ENCODE measurements around the gene CDYL2.

CDYL2 gene

DNA sequence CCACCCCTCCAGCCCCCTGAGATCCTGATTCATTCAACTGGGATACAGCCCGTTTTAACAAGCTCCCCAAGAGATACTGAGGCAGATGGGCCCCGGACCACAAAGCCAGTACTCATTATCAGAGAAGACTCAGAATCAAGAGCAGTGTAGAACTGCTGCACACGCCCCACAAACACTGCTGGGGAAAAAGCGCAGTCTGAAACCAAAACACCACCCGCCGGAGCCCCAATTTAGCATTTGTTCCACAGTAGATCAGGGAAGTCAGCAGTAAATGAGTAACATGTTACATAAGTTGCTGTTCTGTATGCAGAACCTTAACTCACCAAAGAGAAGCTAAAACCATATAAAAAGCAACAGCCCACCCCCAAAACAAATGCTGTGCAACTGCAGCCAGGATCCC, 123.6 kb downstream of the CDYL2 start:
- H3K4me1 Mint-ChIP-seq = peaks cover 19% of the 10 kb centered on the region
- no peak overlapping the region for H3K4me3 Mint-ChIP-seq
- H3K27me3 Mint-ChIP-seq = peaks cover 3% of the 10 kb centered on the region
- ATAC-seq (ENCODE audit: low read depth) = no peak
- no peak overlapping the region for H3K27ac Mint-ChIP-seq
- no peak for DNase-seq (ENCODE audit: low spot score in 2 of 2)
- H3K9me3 Mint-ChIP-seq = no peaks in the 10 kb centered on the region
- H3K36me3 Mint-ChIP-seq = peaks cover 7% of the 10 kb centered on the region

DNA sequence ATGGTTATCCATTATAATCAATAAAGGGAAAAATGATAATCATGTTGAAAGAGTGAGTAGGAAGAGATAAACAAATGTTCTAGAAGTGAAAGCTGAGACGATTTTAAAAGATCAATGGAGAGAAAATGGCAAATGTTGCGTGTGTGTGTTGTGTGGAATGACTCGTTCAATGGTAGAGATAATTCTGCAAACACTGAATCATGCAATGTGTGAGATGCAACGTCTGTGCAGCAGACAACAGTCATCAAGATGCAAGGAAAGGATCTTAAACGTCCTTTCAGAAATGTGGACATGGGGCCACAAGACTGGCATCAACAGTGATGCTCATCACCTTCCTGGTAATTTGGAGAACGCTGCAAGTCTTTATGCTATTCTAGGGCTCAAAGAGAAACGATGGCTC, 124.4 kb downstream of the CDYL2 start:
- peaks cover 7% of the 10 kb centered on the region for H3K36me3 Mint-ChIP-seq
- no peak for ATAC-seq (ENCODE audit: low read depth)

DNA sequence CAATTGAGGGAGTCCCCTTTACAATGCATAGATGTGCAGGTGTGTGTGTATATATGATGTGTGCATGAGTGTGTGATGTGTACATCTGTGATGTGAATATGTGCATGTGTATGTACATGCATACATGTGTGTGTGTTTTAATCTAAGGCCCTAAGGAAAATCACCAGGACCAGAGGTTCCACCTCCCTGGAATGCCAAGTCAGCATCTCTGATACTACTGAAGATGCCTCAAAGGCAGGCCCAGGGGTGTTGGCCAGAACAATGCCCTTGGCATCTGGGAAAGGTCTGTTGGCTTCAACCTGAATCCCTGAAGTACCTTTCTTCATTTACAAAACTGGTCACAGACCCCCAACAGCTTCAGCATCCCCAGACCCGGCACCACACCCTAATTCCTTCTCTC, 129.5 kb downstream of the CDYL2 start:
- Mint-ChIP-seq H3K9me3 (peaks cover 3% of the 10 kb centered on the region), H3K4me3 (no peak overlapping the region), H3K27ac (no peak overlapping the region), H3K36me3 (peaks cover 3% of the 10 kb centered on the region), H3K4me1 (peaks cover 39% of the 10 kb centered on the region), H3K27me3 (peaks cover 3% of the 10 kb centered on the region)
- ATAC-seq (ENCODE audit: low read depth) = no peak
- DNase-seq (ENCODE audit: low spot score in 2 of 2) = no peak

More for the DNA sequence above, 124.4 kb downstream of the CDYL2 start:
- no peak overlapping the region for H3K4me3 Mint-ChIP-seq
- DNase-seq (ENCODE audit: low spot score in 2 of 2) = no peak
- H3K27me3 Mint-ChIP-seq = peaks cover 3% of the 10 kb centered on the region
- H3K9me3 Mint-ChIP-seq = no peaks in the 10 kb centered on the region
- peaks cover 24% of the 10 kb centered on the region for H3K4me1 Mint-ChIP-seq
- no peak overlapping the region for H3K27ac Mint-ChIP-seq

DNA sequence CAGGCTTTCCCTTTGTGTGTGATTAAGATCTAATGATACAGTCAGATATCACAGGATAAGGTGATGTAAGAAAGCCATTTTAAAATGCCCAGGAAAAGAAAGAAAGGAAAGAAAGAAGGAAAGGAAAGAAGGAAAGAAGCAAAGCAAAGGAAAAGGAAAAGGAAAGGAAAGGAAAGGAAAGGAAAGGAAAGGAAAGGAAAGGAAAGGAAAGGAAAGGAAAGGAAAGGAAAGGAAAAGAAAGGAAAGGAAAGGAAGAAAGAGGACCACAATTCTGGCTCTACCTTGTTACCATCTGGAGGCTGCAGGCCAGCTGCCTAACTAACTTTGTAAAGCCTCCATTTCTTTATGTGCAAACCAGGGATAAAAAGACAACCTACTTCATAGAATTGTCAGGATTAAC, 132.0 kb downstream of the CDYL2 start:
- Mint-ChIP-seq H3K4me3 (no peak overlapping the region), H3K9me3 (peaks cover 5% of the 10 kb centered on the region), H3K27me3 (peaks cover 3% of the 10 kb centered on the region), H3K27ac (peak overlapping the region; percentile 21), H3K4me1 (peaks cover 42% of the 10 kb centered on the region), H3K36me3 (peaks cover 1% of the 10 kb centered on the region)
- ATAC-seq (ENCODE audit: low read depth) = no peak
- DNase-seq (ENCODE audit: low spot score in 2 of 2) = no peak

DNA sequence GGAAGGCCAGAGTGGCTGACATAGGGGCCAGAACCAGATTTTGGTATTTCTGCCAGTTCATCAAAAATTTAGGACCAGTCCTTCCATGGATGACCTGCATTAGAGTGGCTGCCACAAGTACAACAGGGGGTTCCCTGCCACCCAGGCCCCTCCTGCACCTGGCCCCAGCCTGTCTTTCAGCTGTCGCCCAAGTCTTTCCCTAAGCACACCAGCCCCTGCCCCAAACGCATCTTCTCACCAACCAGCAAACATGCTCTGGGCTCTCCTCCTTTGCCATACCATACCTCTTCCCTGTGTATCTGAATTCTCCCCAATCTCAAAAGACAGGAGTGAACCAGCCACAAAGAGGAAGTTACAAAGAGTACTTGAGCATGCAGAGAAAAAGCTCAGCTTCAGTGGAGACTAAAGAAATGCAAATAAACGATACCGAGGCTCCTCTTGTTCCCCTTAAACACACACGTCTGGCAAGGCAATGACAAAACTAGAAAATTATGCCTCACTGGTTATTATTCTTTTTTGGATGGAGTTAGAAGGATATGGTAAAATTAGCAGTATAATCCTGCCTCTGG, 133.0 kb downstream of the CDYL2 start:
- peaks cover 1% of the 10 kb centered on the region for H3K36me3 Mint-ChIP-seq
- peak overlapping the region; percentile 70 for H3K27ac Mint-ChIP-seq

DNA sequence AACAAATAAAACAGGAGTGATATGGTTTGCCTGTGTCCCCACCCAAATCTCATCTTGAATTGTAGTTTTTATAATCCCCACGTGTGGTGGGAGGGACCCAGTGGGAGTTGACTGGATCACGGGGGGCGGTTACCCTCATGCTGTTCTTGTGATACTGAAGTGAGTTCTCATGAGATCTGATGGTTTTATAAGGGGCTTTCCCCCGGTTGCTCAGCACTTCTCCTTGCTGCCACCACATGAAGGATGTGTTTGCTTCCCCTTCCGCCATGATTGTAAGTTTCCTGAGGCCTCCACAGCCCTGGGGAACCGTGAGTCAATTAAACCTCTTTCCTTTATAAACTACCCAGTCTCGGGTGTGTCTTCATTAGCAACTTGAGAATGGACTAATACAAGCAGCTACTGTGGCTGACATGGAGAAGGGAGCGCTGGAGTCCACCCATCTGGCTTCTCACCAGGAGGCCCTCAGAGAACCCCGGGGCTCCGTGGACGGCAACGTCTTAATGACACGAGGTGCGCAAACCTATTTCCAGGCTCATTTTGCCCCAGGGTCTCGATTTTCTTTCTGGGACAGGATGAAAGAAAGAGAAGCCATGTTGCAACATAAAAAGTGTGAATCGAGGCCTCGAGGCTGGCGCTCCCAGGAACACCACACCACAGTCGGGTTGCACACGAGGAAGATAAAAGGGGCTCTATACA, 134.1 kb downstream of the CDYL2 start:
- H3K9me3 Mint-ChIP-seq = peaks cover 5% of the 10 kb centered on the region
- H3K27ac Mint-ChIP-seq = peak overlapping the region; percentile 85

More for the DNA sequence above, 133.0 kb downstream of the CDYL2 start:
- peak; percentile 78 for ATAC-seq (ENCODE audit: low read depth)
- DNase-seq (ENCODE audit: low spot score in 2 of 2) = peak; percentile 31 to 40
- Mint-ChIP-seq H3K27me3 (peaks cover 3% of the 10 kb centered on the region), H3K4me3 (peak overlapping the region; percentile 19), H3K4me1 (peaks cover 40% of the 10 kb centered on the region), H3K9me3 (peaks cover 5% of the 10 kb centered on the region)

DNA sequence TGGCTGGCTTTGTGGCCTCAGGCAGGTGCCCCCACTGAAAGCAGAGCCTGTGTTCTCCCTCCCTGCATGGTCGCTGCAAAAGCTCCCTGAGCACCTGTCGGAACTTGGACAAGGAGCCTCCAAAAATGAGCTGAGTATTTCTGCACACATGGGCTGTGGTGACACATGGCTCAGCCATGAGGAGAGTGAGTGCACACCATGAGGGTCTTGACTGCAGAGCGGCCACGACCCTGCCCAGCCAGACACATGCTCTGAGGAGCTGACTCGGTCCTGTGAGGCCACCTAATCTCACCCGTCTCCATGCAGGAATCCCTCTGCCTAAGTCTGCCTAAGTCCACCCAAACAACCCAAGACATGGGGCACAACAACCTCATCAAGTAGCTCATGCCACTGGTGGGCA, 134.7 kb downstream of the CDYL2 start:
- DNase-seq (ENCODE audit: low spot score in 2 of 2) = no peak
- H3K27me3 Mint-ChIP-seq = peaks cover 2% of the 10 kb centered on the region
- peaks cover 31% of the 10 kb centered on the region for H3K4me1 Mint-ChIP-seq
- peak overlapping the region; percentile 85 for H3K27ac Mint-ChIP-seq
- H3K4me3 Mint-ChIP-seq = no peak overlapping the region
- H3K36me3 Mint-ChIP-seq = no peaks in the 10 kb centered on the region
- no peak for ATAC-seq (ENCODE audit: low read depth)
- peaks cover 5% of the 10 kb centered on the region for H3K9me3 Mint-ChIP-seq

More for the DNA sequence above, 134.1 kb downstream of the CDYL2 start:
- Mint-ChIP-seq H3K4me3 (no peak overlapping the region), H3K27me3 (peaks cover 3% of the 10 kb centered on the region), H3K4me1 (peaks cover 34% of the 10 kb centered on the region), H3K36me3 (peaks cover 1% of the 10 kb centered on the region)
- ATAC-seq (ENCODE audit: low read depth) (peak; percentile 75), DNase-seq (ENCODE audit: low spot score in 2 of 2) (peak; percentile 31 to 49)

DNA sequence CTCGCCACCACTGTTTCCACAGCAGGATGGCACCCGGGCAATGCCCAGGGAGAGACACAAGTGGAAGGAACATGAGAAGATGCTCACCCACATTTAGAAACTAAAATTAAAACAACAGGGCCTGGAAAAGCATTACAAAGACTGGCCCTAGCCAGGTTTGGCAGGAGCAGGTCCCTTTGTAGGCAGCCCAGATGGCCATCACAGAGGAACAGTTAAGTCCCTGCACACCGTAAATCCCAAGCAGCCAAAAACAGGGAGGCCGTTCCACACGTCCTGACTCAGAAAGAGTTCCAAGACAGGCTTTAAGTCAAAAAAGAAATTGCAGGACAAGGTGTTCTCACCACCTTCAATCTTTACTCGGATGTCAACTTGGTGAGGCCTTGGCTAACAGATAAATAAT, 136.5 kb downstream of the CDYL2 start:
- H3K27me3 Mint-ChIP-seq = no peaks in the 10 kb centered on the region
- no peak overlapping the region for H3K4me3 Mint-ChIP-seq
- peaks cover 5% of the 10 kb centered on the region for H3K9me3 Mint-ChIP-seq
- H3K4me1 Mint-ChIP-seq = peaks cover 28% of the 10 kb centered on the region
- ATAC-seq (ENCODE audit: low read depth) = no peak
- DNase-seq (ENCODE audit: low spot score in 2 of 2) = no peak
- H3K27ac Mint-ChIP-seq = no peak overlapping the region
- no peaks in the 10 kb centered on the region for H3K36me3 Mint-ChIP-seq

DNA sequence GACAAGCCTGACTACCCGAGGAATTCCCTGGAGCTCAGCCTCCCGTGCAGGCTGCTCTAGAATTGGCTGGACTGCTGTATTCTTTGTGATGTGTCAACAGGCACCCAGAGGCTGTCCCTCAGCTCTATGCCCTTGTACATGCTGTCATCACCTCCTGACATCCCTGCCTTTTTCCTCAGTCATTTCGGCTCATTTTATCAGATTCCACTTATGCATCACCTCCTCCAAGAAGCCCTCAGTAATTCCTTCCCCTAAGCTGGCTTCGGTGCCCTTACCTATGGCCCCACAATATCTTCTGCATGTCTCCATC, 137.2 kb downstream of the CDYL2 start:
- Mint-ChIP-seq H3K9me3 (peaks cover 5% of the 10 kb centered on the region), H3K4me3 (no peak overlapping the region), H3K27ac (no peak overlapping the region), H3K36me3 (peaks cover 3% of the 10 kb centered on the region), H3K4me1 (peaks cover 25% of the 10 kb centered on the region), H3K27me3 (no peaks in the 10 kb centered on the region)
- ATAC-seq (ENCODE audit: low read depth) (no peak), DNase-seq (ENCODE audit: low spot score in 2 of 2) (no peak)

DNA sequence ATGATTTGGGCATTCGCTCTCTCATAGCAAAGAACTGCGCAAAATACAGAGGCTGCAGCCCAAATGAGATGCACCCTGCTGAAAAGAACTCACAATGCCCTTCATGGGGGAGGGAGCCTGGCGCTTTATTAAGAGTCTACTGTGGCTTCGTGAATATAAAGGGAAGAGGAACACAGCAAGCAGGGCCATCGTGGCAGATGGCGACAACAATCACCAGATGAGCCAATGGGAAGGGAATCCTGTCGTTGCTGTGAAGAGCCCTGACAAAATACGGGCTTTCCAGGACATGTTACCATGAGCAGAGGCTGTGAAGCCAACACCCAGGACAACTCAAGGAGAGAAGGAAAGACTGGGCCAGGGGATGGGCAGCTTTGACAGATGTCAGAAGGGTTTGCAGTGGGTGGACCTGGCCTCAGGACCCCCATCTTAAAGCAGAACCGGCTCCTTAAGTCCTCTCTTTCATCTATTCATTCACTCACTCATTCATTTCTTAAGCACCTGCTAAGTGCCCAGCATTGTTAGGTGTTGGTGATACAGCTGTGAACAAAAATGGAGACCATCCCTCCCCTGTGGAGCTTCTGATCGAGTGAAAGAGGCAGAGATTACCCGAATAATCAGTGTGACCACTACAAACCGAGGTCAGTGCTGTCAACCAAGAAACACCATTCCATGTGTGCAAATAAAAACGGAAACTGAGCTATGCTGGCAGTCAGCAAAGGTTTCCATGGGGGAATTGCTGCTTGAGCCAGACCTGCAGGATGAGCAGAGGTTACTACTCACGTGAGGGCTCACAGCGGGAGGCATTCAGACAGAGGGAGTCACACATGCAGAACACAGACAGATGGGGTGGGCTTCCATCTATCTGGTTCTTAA, 137.8 kb downstream of the CDYL2 start:
- H3K27me3 Mint-ChIP-seq = no peaks in the 10 kb centered on the region

DNA sequence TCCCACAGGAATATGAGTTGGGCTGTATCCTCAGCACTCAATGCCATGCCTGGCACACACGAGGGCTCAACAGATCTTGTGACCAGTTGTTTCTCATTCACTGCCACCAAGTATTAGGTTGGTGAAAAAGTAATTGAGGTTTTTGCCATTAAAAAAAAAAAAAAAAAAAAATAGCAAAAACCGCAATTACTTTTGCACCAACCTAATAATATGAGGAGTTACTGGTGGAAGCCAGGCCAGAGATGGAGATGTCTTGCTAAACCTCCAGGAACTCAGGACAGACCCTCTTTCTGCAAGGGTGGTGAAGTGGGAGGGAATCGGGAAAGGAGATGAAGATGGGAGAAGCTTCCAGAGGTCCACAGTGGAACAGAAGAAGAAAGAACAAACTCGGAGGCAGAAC, 139.0 kb downstream of the CDYL2 start:
- DNase-seq (ENCODE audit: low spot score in 2 of 2) = no peak
- ATAC-seq (ENCODE audit: low read depth) = no peak
- H3K27me3 Mint-ChIP-seq = no peaks in the 10 kb centered on the region

More for the DNA sequence above, 137.8 kb downstream of the CDYL2 start:
- H3K9me3 Mint-ChIP-seq = peaks cover 5% of the 10 kb centered on the region
- DNase-seq (ENCODE audit: low spot score in 2 of 2) (no peak), ATAC-seq (ENCODE audit: low read depth) (no peak)
- H3K27ac Mint-ChIP-seq = no peak overlapping the region
- no peak overlapping the region for H3K4me3 Mint-ChIP-seq
- peaks cover 3% of the 10 kb centered on the region for H3K36me3 Mint-ChIP-seq
- peaks cover 22% of the 10 kb centered on the region for H3K4me1 Mint-ChIP-seq

DNA sequence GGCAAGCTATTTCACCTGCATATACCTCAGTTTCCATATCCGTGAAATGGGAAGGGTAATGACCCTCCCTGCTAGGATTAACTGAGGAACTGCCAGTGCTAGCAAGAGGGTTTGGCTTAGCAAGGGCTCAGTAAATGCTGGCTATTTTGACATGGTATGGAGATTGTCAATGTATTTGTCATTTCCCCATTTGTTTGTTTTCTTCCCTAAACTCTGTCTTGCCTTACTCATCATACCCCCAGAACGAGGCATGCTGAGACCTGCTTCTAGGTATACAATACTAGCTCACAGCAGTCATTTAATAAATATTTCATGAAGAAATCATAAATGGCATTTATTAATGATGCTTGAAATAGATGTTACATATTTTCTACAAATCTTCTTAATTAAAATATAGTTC, 139.6 kb downstream of the CDYL2 start:
- ATAC-seq (ENCODE audit: low read depth) (no peak), DNase-seq (ENCODE audit: low spot score in 2 of 2) (no peak)
- peaks cover 12% of the 10 kb centered on the region for H3K4me1 Mint-ChIP-seq
- H3K36me3 Mint-ChIP-seq = peaks cover 3% of the 10 kb centered on the region
- no peak overlapping the region for H3K4me3 Mint-ChIP-seq
- no peaks in the 10 kb centered on the region for H3K27me3 Mint-ChIP-seq
- peaks cover 4% of the 10 kb centered on the region for H3K9me3 Mint-ChIP-seq
- H3K27ac Mint-ChIP-seq = no peak overlapping the region

More for the DNA sequence above, 139.0 kb downstream of the CDYL2 start:
- peaks cover 18% of the 10 kb centered on the region for H3K4me1 Mint-ChIP-seq
- no peak overlapping the region for H3K4me3 Mint-ChIP-seq
- peaks cover 3% of the 10 kb centered on the region for H3K36me3 Mint-ChIP-seq
- H3K27ac Mint-ChIP-seq = no peak overlapping the region
- H3K9me3 Mint-ChIP-seq = peaks cover 5% of the 10 kb centered on the region

DNA sequence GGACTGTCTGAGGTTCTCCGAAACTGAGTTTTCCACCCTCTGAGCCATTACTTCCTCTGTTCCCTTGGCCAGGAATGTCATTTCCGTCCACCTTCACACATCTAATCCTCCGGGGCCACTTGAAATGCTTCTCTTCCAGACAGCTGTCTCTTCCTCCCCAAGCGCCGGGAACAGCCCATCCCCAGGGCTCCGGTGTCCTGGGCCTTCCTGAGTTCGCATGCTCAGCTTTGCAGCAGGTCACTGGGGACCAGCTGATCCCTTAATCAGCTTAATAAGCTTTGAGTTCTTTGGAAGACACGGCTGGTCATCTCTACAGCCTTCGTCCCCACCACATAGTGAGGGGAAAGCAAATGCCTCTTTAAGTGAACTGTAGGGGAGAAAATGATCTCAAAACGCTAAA, 140.2 kb downstream of the CDYL2 start:
- Mint-ChIP-seq H3K4me3 (no peak overlapping the region), H3K27ac (no peak overlapping the region), H3K36me3 (peaks cover 3% of the 10 kb centered on the region), H3K9me3 (peaks cover 4% of the 10 kb centered on the region), H3K4me1 (peaks cover 11% of the 10 kb centered on the region), H3K27me3 (no peaks in the 10 kb centered on the region)
- DNase-seq (ENCODE audit: low spot score in 2 of 2) = no peak
- ATAC-seq (ENCODE audit: low read depth) = no peak

DNA sequence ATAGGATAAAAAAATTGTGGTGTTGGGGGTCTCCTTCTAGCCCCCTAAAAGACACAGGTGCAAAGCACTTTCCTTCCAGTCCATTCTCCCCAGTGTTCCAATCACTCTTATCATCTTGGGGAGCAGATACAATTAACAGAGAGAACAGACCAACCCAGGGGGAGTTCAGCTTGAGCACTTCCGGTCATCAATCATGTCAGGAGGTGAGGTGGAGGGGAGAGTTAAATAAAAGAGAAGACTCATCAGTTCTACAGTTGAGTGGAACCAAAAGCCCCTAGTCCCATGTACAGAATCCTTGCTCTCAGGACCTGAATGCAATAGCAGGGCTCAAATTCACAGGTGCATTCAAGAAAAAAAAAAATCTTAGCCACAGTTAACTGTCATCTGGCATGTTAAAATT, 141.3 kb downstream of the CDYL2 start:
- DNase-seq (ENCODE audit: low spot score in 2 of 2) (no peak), ATAC-seq (ENCODE audit: low read depth) (no peak)
- H3K9me3 Mint-ChIP-seq = peaks cover 6% of the 10 kb centered on the region
- peaks cover 5% of the 10 kb centered on the region for H3K36me3 Mint-ChIP-seq
- H3K4me3 Mint-ChIP-seq = no peak overlapping the region
- H3K27me3 Mint-ChIP-seq = no peaks in the 10 kb centered on the region
- peaks cover 7% of the 10 kb centered on the region for H3K4me1 Mint-ChIP-seq
- H3K27ac Mint-ChIP-seq = no peak overlapping the region

Data from memory B cell (primary cell).